Measurements from ENCODE around the gene LCN1. TPM values are rescaled to one million over a fixed set of nuclear protein-coding genes. Genes with fewer than 3 reads are reported as not detected.

The LCN1 gene
- total and polyA plus RNA-seq, 2 of the 8 experiments (the other 6 are each of a cell fraction or from before 2014, with no cell fraction given), result not detected

- ChIA-PET POLR2A (ENCODE audit: partially characterized antibody) (no interaction called here), CTCF (ENCODE audit: partially characterized antibody) (no interaction called here)
- Histone ChIP-seq H3K27me3 (replicated peaks in 1 of 4; ENCODE audit: control insufficient read depth in 3 of 4, extremely low read depth in 1 of 4, insufficient read depth in 3 of 4, low read length in 3 of 4) (no peaks in the 10 kb centered on the region), H4K20me1 (replicated peaks in 1 of 2; ENCODE audit: control insufficient read depth in 1 of 2, insufficient read depth in 2 of 2, low read length in 2 of 2) (peaks cover 0 to 7% of the 10 kb centered on the region in 2 experiments), H2BK20ac (ENCODE audit: low read length) (no peak overlapping the region), H3K4me2 (ENCODE audit: insufficient read depth in 1 of 2, low read depth in 2 of 2, low read length in 2 of 2) (no peak overlapping the region), H3K4ac (replicated peaks; ENCODE audit: insufficient read length, low read depth, low read length) (no peak overlapping the region), H3K79me2 (ENCODE audit: control insufficient read depth in 1 of 2, insufficient read depth in 2 of 2, low read length in 2 of 2) (no peaks in the 10 kb centered on the region), H3K4me1 (replicated peaks in 1 of 4; ENCODE audit: control insufficient read depth in 3 of 4, insufficient read depth in 4 of 4, low read length in 3 of 4) (peaks cover 0 to 4% (median 0%) of the 10 kb centered on the region in 4 experiments; a peak in 2 of 7 replicates), H3K56ac (replicated peaks; ENCODE audit: insufficient read length, low read depth, low read length) (no peak overlapping the region), H3K9me3 (ENCODE audit: insufficient read depth in 2 of 2, low read depth in 1 of 2, low read length in 1 of 2) (no peaks in the 10 kb centered on the region), H2BK12ac (ENCODE audit: low read depth, low read length) (no peak overlapping the region), H4K91ac (replicated peaks; ENCODE audit: insufficient read length, low read length) (no peak overlapping the region), H2BK120ac (replicated peaks; ENCODE audit: low read depth, low read length) (no peak overlapping the region), H3K36me3 (ENCODE audit: control insufficient read depth in 2 of 4, insufficient read depth in 4 of 4, low read length in 3 of 4) (peaks cover 0 to 4% (median under 1%) of the 10 kb centered on the region in 4 experiments; a peak in 1 of 8 replicates), H2BK5ac (ENCODE audit: low read depth, low read length) (no peak overlapping the region), H2BK15ac (ENCODE audit: low read length) (no peak overlapping the region), H2AFZ (ENCODE audit: low read length) (no peak overlapping the region), H3K23ac (ENCODE audit: insufficient read length) (no peak overlapping the region), H3K4me3 (ENCODE audit: extremely low read depth in 1 of 4, insufficient read depth in 2 of 4, low read depth in 3 of 4, low read length in 4 of 4) (no peak overlapping the region), H3K23me2 (ENCODE audit: low read depth, low read length) (no peaks in the 10 kb centered on the region), H3K14ac (ENCODE audit: insufficient read length) (no peak overlapping the region), H2AK5ac (ENCODE audit: low read depth, low read length) (no peak overlapping the region), H4K5ac (ENCODE audit: insufficient read length, low read depth, low read length) (no peak overlapping the region), H3K27ac (ENCODE audit: low read depth, low read length) (no peak overlapping the region), H3K79me1 (ENCODE audit: low read depth, low read length) (no peaks in the 10 kb centered on the region), H3K18ac (ENCODE audit: extremely low read depth, low read length) (no peak overlapping the region), H3K9ac (replicated peaks in 1 of 4; ENCODE audit: extremely low read depth in 1 of 4, low read depth in 3 of 4, low read length in 3 of 4) (no peak overlapping the region), H4K8ac (ENCODE audit: extremely low read depth, insufficient read depth, low read length) (no peak overlapping the region)
- WGBS, 2 experiments (ENCODE audit: extremely low coverage in 1 of 2, insufficient coverage in 1 of 2, insufficient read length in 1 of 2, insufficient replicate concordance in 2 of 2, low coverage in 1 of 2, low lambda C conversion rate in 2 of 2, missing lambda C conversion rate in 1 of 2), result 94% methylated on average over 2 of the region's 2 CpGs; no CpG with 5 or more reads in 1 of the 2 experiments
- DNase-seq (ENCODE audit: low read depth in 1 of 2, low spot score in 2 of 2), result no peak
- TF ChIP-seq POLR2AphosphoS5 (IDR thresholded peaks at IDR 0.05; ENCODE audit: low read depth, low read length) (no peak), ATF3 (IDR thresholded peaks at IDR 0.05; ENCODE audit: insufficient read depth, low read depth, low read length) (no peak), NANOG (IDR thresholded peaks at IDR 0.05; ENCODE audit: insufficient read depth, low read depth, low read length, poor library complexity, severe bottlenecking) (no peak), SRF (IDR thresholded peaks at IDR 0.05; ENCODE audit: low read depth, low read length) (no peak), RXRA (IDR thresholded peaks at IDR 0.05; ENCODE audit: insufficient read depth, low read depth, low read length) (no peak), HDAC2 (IDR thresholded peaks at IDR 0.05; ENCODE audit: borderline replicate concordance in 1 of 2, low read depth in 2 of 2, low read length in 2 of 2) (no peak), ZNF274 (IDR thresholded peaks at IDR 0.05; ENCODE audit: borderline replicate concordance, extremely low read depth, low read length) (no peak)
- FAIRE-seq, result no peak
These were observed 11.8 kb upstream of the LCN1 start for GRCh38 chr9:135509458-135509857.

Measured in H1 (cell line).